ENCODE measurements around the gene POLD2.
"Not testable (repeated sequence)": the region's sequence is repeated elsewhere in the genome, so short reads cannot be mapped to it uniquely, and the experiment has no call there.

Gene POLD2
- 18.6 to 59.9 (median 27.9) reads per million in 17 experiments for total RNA-seq

GRCh38 chr7:44123190-44124003 lies at the start of gene POLD2:
TSS of gene POLD2 (minus strand) at chr7:44123548. CDS start at chr7:44122053, 1,495 bp downstream.
- peak; percentile 95 to 98 (median 98) for DNase-seq

GRCh38 chr7:44172803-44173424 lies 49.6 kb upstream of the POLD2 start:
- DNase-seq: no peak

- DNase-seq: no peak
Measured at GRCh38 chr7:44172352-44172751, 49.0 kb upstream of the POLD2 start.

- not testable (repeated sequence) for DNase-seq
Measured at GRCh38 chr7:44171901-44172300, 48.6 kb upstream of the POLD2 start.

- peak in 3 of 4 experiments; percentile 5 to 57 (median 48) for DNase-seq
Measured at GRCh38 chr7:44167920-44168319, 44.6 kb upstream of the POLD2 start.

GRCh38 chr7:44163591-44163990 lies 40.2 kb upstream of the POLD2 start:
- DNase-seq: no peak

- DNase-seq: no peak
Measured at GRCh38 chr7:44162785-44163395, 39.5 kb upstream of the POLD2 start.

GRCh38 chr7:44162179-44162578 lies 38.8 kb upstream of the POLD2 start:
- no peak for DNase-seq

- no peak for DNase-seq
Measured at GRCh38 chr7:44161371-44161770, 38.0 kb upstream of the POLD2 start.

GRCh38 chr7:44159824-44160630 lies 36.7 kb upstream of the POLD2 start:
- no peak for DNase-seq

- no peak for DNase-seq
Measured at GRCh38 chr7:44158873-44159631, 35.7 kb upstream of the POLD2 start.

- no peak for DNase-seq
Measured at GRCh38 chr7:44158096-44158872, 34.9 kb upstream of the POLD2 start.

GRCh38 chr7:44157116-44158080 lies 34.0 kb upstream of the POLD2 start:
- DNase-seq: peak in 1 of 4 experiments; percentile 14

- DNase-seq: peak in 1 of 4 experiments; percentile 13
Measured at GRCh38 chr7:44156453-44157010, 33.2 kb upstream of the POLD2 start.

GRCh38 chr7:44155191-44156185 lies 32.1 kb upstream of the POLD2 start:
- DNase-seq: no peak

GRCh38 chr7:44154703-44155102 lies 31.4 kb upstream of the POLD2 start:
- no peak for DNase-seq

GRCh38 chr7:44153948-44154335 lies 30.6 kb upstream of the POLD2 start:
- DNase-seq: no peak
